ENCODE results near the gene MAN1A1.

DNA sequence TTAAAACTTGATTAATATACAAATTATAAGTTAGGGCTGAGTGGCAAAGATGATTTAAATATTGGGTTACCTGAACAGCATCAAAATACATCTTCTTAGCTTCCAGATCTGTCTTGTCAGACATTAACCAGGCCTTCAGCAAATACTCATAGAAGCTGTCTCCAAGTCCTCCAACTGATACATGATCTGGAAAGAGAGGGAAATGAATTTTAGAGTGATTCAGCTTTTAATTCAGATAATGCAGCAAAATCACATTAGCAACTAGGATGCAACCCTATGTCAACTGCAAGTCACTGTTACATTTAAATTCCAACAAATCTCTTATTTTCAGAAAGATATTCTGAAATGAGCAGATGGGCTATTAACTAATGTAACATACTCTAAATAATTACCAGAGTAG lies 155.9 kb downstream of the MAN1A1 start:
- TF ChIP-seq EZH2 (IDR thresholded peaks at IDR 0.05), result no peak
- TF ChIP-seq POLR2AphosphoS5 (IDR thresholded peaks at IDR 0.05; ENCODE audit: borderline replicate concordance, low read depth, low read length), result no peak
- TF ChIP-seq FOXP2 (optimal IDR thresholded peaks at IDR 0.05; ENCODE audit: control extremely low read depth, extremely low read length, insufficient read depth), result no peak

All from SK-N-MC (cell line).